OCI-LY7 (cell line): Measurements from ENCODE around the gene CORO2A.

Source experiments
- CTCF ChIP-seq: fragments of 200-600 bp; sonication (generic); conservative IDR thresholded peaks from 2 replicates; pipeline ENCODE4 v1.5.1; 2014; ENCODE audit warnings: mild to moderate bottlenecking, antibody characterized with exemption, low read length, moderate library complexity, mixed read lengths
- EZH2phosphoT487 ChIP-seq: fragments of 200-600 bp; sonication (generic); IDR thresholded peaks from 2 replicates; pipeline ENCODE4 v1.6.1; 2018; ENCODE audit warnings: low read depth, borderline replicate concordance, mild to moderate bottlenecking, mixed run types, antibody characterized with exemption, low read length, moderate library complexity, mixed read lengths

- TF ChIP-seq CTCF (no peak), EZH2phosphoT487 (no peak)
These were observed 110.8 kb downstream of the CORO2A start for GRCh38 chr9:98081477-98082219.
